GM23338 (cell line): ENCODE data around the gene DDX54. TPM values are rescaled to one million over a fixed set of nuclear protein-coding genes. Genes with fewer than 3 reads are reported as not detected.

Experiments
- ATAC-seq: fragments of 200-7000 bp; cut with Tn5 transposase; 3 replicates; pipeline ENCODE4 v1.9.1; 2020
- DNase-seq: peaks from one replicate; pipeline ENCODE4 v3.0.0-alpha.2; 2015; ENCODE audit warnings: low spot score
- H2AFZ ChIP-seq: fragments of 200-600 bp; sonication (generic); 2 replicates; pipeline ENCODE4 v1.8.0; 2016; ENCODE audit warnings: antibody characterized with exemption, mild to moderate bottlenecking, moderate library complexity
- H3F3A ChIP-seq: fragments of 200-600 bp; sonication (generic); replicated peaks from 2 replicates; pipeline ENCODE4 v1.8.0; 2017; ENCODE audit warnings: antibody characterized with exemption, mixed run types, low read depth
- H3K27ac ChIP-seq: fragments of 200-600 bp; sonication (generic); 2 replicates; pipeline ENCODE4 v1.6.1; 2016; ENCODE audit warnings: low read depth
- H3K27me3 ChIP-seq: fragments of 200-600 bp; sonication (generic); 2 replicates; pipeline ENCODE4 v1.8.0; 2016; ENCODE audit warnings: mild to moderate bottlenecking, mixed run types, moderate library complexity; ENCODE audit not compliant: insufficient read depth
- H3K36me3 ChIP-seq: fragments of 200-600 bp; sonication (generic); 2 replicates; pipeline ENCODE4 v1.8.0; 2016; ENCODE audit warnings: mild to moderate bottlenecking; ENCODE audit not compliant: insufficient read depth
- H3K4me1 ChIP-seq: fragments of 200-600 bp; sonication (generic); 2 replicates; pipeline ENCODE4 v1.8.0; 2016; ENCODE audit warnings: mild to moderate bottlenecking, moderate library complexity; ENCODE audit not compliant: insufficient read depth
- H3K4me2 ChIP-seq: fragments of 200-600 bp; sonication (generic); 2 replicates; pipeline ENCODE4 v1.7.1; 2017; ENCODE audit warnings: mixed run types
- H3K4me3 ChIP-seq: fragments of 200-600 bp; sonication (generic); 2 replicates; pipeline ENCODE4 v1.6.1; 2016; ENCODE audit warnings: mixed run types
- H3K79me2 ChIP-seq: fragments of 200-600 bp; sonication (generic); replicated peaks from 2 replicates; pipeline ENCODE4 v1.8.0; 2017; ENCODE audit warnings: mild to moderate bottlenecking; ENCODE audit not compliant: insufficient read depth
- H3K9me2 ChIP-seq: fragments of 200-600 bp; sonication (generic); 2 replicates; pipeline ENCODE4 v1.8.0; 2017; ENCODE audit not compliant: insufficient read depth
- H4K20me1 ChIP-seq: fragments of 200-600 bp; sonication (generic); replicated peaks from 2 replicates; pipeline ENCODE4 v1.8.0; 2017; ENCODE audit warnings: mild to moderate bottlenecking; ENCODE audit not compliant: insufficient read depth
- H3K27ac Mint-ChIP-seq: 2 replicates; pipeline ENCODE4 v1.8.0; 2020; ENCODE audit warnings: inconsistent platforms, mild to moderate bottlenecking, moderate library complexity, mixed read lengths
- H3K27me3 Mint-ChIP-seq: 3 replicates; pipeline ENCODE4 v1.8.0; 2022; ENCODE audit warnings: low read depth, mild to moderate bottlenecking, moderate library complexity, mixed read lengths, inconsistent platforms; ENCODE audit not compliant: insufficient read depth, poor library complexity
- H3K36me3 Mint-ChIP-seq: 3 replicates; pipeline ENCODE4 v1.8.0; 2021; ENCODE audit warnings: low read depth, mild to moderate bottlenecking, inconsistent platforms, moderate library complexity, mixed read lengths
- H3K4me1 Mint-ChIP-seq: 3 replicates; pipeline ENCODE4 v1.8.0; 2020; ENCODE audit warnings: mild to moderate bottlenecking, inconsistent platforms, mixed read lengths
- H3K4me3 Mint-ChIP-seq: 3 replicates; pipeline ENCODE4 v1.8.0; 2021; ENCODE audit warnings: moderate library complexity, mild to moderate bottlenecking, inconsistent platforms, mixed read lengths
- H3K9me3 Mint-ChIP-seq: 3 replicates; pipeline ENCODE4 v1.8.0; 2020; ENCODE audit warnings: moderate library complexity, mild to moderate bottlenecking, inconsistent platforms, mixed read lengths
- CREB1 ChIP-seq: fragments of 250-450 bp; sonication (Bioruptor Pico); IDR thresholded peaks from 2 replicates; pipeline ENCODE4 v1.5.0; 2020; ENCODE audit warnings: low read depth, mild to moderate bottlenecking, moderate library complexity
- CTCF ChIP-seq, 2 experiments: fragments of 200-600 bp in 1 of 2; sonication (generic) in 1 of 2; conservative IDR thresholded peaks; 2 replicates each; pipeline versions ENCODE4 v1.5.1 to v1.6.1; 2016 to 2017; ENCODE audit warnings: antibody characterized with exemption in 2 of 2, low read depth in 2 of 2, mild to moderate bottlenecking in 2 of 2, moderate library complexity in 1 of 2
- EZH2 ChIP-seq: fragments of 200-600 bp; sonication (generic); IDR thresholded peaks from one replicate; pipeline ENCODE4 v1.8.0; 2017; ENCODE audit warnings: antibody characterized with exemption, mild to moderate bottlenecking, low read depth; ENCODE audit not compliant: unreplicated experiment
- EZH2phosphoT487 ChIP-seq: fragments of 200-600 bp; sonication (generic); IDR thresholded peaks from one replicate; pipeline ENCODE4 v1.8.1; 2018; ENCODE audit warnings: antibody characterized with exemption; ENCODE audit not compliant: unreplicated experiment
- JUNB ChIP-seq: IDR thresholded peaks from one replicate; pipeline ENCODE4 v1.6.1; 2016; ENCODE audit warnings: antibody characterized with exemption; ENCODE audit not compliant: unreplicated experiment
- NANOG ChIP-seq: IDR thresholded peaks from 2 replicates; pipeline ENCODE4 v1.6.1; 2016; ENCODE audit warnings: antibody characterized with exemption, borderline replicate concordance
- POLR2AphosphoS5 ChIP-seq: IDR thresholded peaks from 2 replicates; pipeline ENCODE4 v1.6.1; 2016; ENCODE audit warnings: antibody characterized with exemption, low read depth
- STAT1 ChIP-seq: IDR thresholded peaks from one replicate; pipeline ENCODE4 v1.6.1; 2016; ENCODE audit warnings: antibody characterized with exemption; ENCODE audit not compliant: unreplicated experiment
- ZNF114 ChIP-seq: fragments of 250-450 bp; sonication (Bioruptor Pico); IDR thresholded peaks from 2 replicates; pipeline ENCODE4 v1.5.0; 2020; ENCODE audit warnings: mild to moderate bottlenecking, moderate library complexity
- ZNF331 ChIP-seq: fragments of 250-450 bp; sonication (Bioruptor Pico); IDR thresholded peaks from 2 replicates; pipeline ENCODE4 v1.5.0; 2020; ENCODE audit warnings: low read depth, mild to moderate bottlenecking, moderate library complexity
- polyA plus RNA-seq: library from polyadenylated mRNA; unstranded; fragments of >200 nt; fragmentation: Nextera tagmentation; extraction: Ambion mirVana; gene quantifications from 2 replicates; pipeline ENCODE4 v1.2.1, GENCODE V29; 2016
- total RNA-seq: library from RNA; depleted of rRNA; stranded (reverse); fragments of >200 nt; shearing (Covaris generic); gene quantifications from 2 replicates; pipeline ENCODE4 v1.2.3, GENCODE V29; 2014
- TF ChIP-seq, protein P1 (sequence below): IDR thresholded peaks from one replicate; pipeline ENCODE4 v1.6.1; 2018; ENCODE audit warnings: antibody characterized with exemption; ENCODE audit not compliant: unreplicated experiment
- TF ChIP-seq, protein P2 (sequence below): fragments of 250-450 bp; sonication (Bioruptor Pico); IDR thresholded peaks from 2 replicates; pipeline ENCODE4 v1.5.0; 2020; ENCODE audit warnings: mild to moderate bottlenecking, moderate library complexity
- TF ChIP-seq, protein P3 (sequence below): IDR thresholded peaks from 2 replicates; pipeline ENCODE4 v1.6.1; 2016; ENCODE audit warnings: antibody characterized with exemption

Gene DDX54
- total and polyA plus RNA-seq, 2 experiments from 2014 or later = 84.1 to 89.4 TPM

- Mint-ChIP-seq H3K36me3 (no peaks in the 10 kb centered on the region; the same call in 2 of the 3 replicates), H3K27ac (no peak overlapping the region), H3K9me3 (no peaks in the 10 kb centered on the region; the same call in 2 of the 3 replicates), H3K4me1 (peaks cover 6% of the 10 kb centered on the region; the same call in 2 of the 3 replicates), H3K4me3 (no peak overlapping the region), H3K27me3 (peaks cover 7% of the 10 kb centered on the region)
- peak; percentile 64 for ATAC-seq
- no peaks in the 10 kb centered on the region for H4K20me1 ChIP-seq
- no peaks in the 10 kb centered on the region for H3F3A ChIP-seq
- H3K4me2 ChIP-seq = no peak overlapping the region
- DNase-seq = no peak
- TF ChIP-seq ZNF114 (CRISPR knock-in tag) (no peak), POLR2AphosphoS5 (no peak), ZNF331 (CRISPR knock-in tag) (no peak), JUNB (no peak), NANOG (no peak), CREB1 (CRISPR knock-in tag) (no peak), EZH2phosphoT487 (no peak), STAT1 (no peak), CTCF (conservative IDR thresholded peaks at IDR 0.05; ENCODE audit: low read depth in 2 of 2) (no peak), EZH2 (no peak)
- TF ChIP-seq, protein P1, sequence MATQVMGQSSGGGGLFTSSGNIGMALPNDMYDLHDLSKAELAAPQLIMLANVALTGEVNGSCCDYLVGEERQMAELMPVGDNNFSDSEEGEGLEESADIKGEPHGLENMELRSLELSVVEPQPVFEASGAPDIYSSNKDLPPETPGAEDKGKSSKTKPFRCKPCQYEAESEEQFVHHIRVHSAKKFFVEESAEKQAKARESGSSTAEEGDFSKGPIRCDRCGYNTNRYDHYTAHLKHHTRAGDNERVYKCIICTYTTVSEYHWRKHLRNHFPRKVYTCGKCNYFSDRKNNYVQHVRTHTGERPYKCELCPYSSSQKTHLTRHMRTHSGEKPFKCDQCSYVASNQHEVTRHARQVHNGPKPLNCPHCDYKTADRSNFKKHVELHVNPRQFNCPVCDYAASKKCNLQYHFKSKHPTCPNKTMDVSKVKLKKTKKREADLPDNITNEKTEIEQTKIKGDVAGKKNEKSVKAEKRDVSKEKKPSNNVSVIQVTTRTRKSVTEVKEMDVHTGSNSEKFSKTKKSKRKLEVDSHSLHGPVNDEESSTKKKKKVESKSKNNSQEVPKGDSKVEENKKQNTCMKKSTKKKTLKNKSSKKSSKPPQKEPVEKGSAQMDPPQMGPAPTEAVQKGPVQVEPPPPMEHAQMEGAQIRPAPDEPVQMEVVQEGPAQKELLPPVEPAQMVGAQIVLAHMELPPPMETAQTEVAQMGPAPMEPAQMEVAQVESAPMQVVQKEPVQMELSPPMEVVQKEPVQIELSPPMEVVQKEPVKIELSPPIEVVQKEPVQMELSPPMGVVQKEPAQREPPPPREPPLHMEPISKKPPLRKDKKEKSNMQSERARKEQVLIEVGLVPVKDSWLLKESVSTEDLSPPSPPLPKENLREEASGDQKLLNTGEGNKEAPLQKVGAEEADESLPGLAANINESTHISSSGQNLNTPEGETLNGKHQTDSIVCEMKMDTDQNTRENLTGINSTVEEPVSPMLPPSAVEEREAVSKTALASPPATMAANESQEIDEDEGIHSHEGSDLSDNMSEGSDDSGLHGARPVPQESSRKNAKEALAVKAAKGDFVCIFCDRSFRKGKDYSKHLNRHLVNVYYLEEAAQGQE = no peak
- TF ChIP-seq, protein P2, sequence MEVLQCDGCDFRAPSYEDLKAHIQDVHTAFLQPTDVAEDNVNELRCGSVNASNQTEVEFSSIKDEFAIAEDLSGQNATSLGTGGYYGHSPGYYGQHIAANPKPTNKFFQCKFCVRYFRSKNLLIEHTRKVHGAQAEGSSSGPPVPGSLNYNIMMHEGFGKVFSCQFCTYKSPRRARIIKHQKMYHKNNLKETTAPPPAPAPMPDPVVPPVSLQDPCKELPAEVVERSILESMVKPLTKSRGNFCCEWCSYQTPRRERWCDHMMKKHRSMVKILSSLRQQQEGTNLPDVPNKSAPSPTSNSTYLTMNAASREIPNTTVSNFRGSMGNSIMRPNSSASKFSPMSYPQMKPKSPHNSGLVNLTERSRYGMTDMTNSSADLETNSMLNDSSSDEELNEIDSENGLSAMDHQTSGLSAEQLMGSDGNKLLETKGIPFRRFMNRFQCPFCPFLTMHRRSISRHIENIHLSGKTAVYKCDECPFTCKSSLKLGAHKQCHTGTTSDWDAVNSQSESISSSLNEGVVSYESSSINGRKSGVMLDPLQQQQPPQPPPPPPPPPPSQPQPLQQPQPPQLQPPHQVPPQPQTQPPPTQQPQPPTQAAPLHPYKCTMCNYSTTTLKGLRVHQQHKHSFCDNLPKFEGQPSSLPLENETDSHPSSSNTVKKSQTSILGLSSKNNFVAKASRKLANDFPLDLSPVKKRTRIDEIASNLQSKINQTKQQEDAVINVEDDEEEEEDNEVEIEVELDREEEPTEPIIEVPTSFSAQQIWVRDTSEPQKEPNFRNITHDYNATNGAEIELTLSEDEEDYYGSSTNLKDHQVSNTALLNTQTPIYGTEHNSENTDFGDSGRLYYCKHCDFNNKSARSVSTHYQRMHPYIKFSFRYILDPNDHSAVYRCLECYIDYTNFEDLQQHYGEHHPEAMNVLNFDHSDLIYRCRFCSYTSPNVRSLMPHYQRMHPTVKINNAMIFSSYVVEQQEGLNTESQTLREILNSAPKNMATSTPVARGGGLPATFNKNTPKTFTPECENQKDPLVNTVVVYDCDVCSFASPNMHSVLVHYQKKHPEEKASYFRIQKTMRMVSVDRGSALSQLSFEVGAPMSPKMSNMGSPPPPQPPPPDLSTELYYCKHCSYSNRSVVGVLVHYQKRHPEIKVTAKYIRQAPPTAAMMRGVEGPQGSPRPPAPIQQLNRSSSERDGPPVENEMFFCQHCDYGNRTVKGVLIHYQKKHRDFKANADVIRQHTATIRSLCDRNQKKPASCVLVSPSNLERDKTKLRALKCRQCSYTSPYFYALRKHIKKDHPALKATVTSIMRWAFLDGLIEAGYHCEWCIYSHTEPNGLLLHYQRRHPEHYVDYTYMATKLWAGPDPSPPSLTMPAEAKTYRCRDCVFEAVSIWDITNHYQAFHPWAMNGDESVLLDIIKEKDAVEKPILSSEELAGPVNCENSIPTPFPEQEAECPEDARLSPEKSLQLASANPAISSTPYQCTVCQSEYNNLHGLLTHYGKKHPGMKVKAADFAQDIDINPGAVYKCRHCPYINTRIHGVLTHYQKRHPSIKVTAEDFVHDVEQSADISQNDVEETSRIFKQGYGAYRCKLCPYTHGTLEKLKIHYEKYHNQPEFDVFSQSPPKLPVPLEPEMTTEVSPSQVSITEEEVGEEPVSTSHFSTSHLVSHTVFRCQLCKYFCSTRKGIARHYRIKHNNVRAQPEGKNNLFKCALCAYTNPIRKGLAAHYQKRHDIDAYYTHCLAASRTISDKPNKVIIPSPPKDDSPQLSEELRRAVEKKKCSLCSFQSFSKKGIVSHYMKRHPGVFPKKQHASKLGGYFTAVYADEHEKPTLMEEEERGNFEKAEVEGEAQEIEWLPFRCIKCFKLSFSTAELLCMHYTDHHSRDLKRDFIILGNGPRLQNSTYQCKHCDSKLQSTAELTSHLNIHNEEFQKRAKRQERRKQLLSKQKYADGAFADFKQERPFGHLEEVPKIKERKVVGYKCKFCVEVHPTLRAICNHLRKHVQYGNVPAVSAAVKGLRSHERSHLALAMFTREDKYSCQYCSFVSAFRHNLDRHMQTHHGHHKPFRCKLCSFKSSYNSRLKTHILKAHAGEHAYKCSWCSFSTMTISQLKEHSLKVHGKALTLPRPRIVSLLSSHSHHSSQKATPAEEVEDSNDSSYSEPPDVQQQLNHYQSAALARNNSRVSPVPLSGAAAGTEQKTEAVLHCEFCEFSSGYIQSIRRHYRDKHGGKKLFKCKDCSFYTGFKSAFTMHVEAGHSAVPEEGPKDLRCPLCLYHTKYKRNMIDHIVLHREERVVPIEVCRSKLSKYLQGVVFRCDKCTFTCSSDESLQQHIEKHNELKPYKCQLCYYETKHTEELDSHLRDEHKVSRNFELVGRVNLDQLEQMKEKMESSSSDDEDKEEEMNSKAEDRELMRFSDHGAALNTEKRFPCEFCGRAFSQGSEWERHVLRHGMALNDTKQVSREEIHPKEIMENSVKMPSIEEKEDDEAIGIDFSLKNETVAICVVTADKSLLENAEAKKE = no peak
- TF ChIP-seq, protein P3, sequence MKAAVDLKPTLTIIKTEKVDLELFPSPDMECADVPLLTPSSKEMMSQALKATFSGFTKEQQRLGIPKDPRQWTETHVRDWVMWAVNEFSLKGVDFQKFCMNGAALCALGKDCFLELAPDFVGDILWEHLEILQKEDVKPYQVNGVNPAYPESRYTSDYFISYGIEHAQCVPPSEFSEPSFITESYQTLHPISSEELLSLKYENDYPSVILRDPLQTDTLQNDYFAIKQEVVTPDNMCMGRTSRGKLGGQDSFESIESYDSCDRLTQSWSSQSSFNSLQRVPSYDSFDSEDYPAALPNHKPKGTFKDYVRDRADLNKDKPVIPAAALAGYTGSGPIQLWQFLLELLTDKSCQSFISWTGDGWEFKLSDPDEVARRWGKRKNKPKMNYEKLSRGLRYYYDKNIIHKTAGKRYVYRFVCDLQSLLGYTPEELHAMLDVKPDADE = no peak
- H3K79me2 ChIP-seq = no peaks in the 10 kb centered on the region
- no peaks in the 10 kb centered on the region for H3K27me3 ChIP-seq
- no peak overlapping the region for H3K27ac ChIP-seq
- H3K9me2 ChIP-seq = no peaks in the 10 kb centered on the region
- H3K4me3 ChIP-seq = no peak overlapping the region
- H2AFZ ChIP-seq = 0 out of 2 replicates have a peak overlapping the region, but pooled peaks have one; percentile 10
- H3K36me3 ChIP-seq = no peaks in the 10 kb centered on the region
- no peaks in the 10 kb centered on the region for H3K4me1 ChIP-seq
Observed at GRCh38 chr12:113112043-113112899, 73.0 kb downstream of the DDX54 start.
